Measurements from ENCODE around the gene LCN15. TPM values are rescaled to one million over a fixed set of nuclear protein-coding genes. Genes with fewer than 3 reads are reported as not detected.
A peak's percentile ranks its signal among the peaks of the same experiment; 100 is the strongest.
"Not testable (repeated sequence)": the region's sequence is repeated elsewhere in the genome, so short reads cannot be mapped to it uniquely, and the experiment has no call there.

Gene LCN15
- total RNA-seq, 1 experiment from 2014 or later = not detected

DNA sequence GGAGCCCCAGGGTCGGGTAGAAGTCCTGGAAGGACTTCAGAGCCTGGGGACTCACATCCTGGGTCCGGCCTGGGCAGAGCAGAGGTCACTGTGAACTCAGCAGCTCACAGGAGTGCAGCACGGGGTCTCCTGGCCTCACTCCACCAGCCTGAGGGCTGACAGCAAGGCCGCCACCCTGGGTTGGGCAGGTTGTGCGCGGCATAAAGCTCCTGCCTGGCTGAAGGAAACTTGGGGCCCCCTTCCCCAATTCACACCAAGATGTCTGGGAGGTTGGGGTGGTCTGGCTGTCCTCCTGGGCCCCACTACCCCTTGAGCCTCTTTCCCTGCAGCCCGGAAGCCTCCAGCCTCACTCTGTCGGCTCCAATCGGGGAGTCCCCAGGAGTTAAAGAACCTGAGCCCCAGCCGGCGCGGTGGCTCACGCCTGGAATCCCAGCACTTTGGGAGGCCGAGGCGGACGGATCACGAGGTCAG is 2.1 kb downstream of the LCN15 start:
- DNase-seq = no peak
- TF ChIP-seq, protein P1, sequence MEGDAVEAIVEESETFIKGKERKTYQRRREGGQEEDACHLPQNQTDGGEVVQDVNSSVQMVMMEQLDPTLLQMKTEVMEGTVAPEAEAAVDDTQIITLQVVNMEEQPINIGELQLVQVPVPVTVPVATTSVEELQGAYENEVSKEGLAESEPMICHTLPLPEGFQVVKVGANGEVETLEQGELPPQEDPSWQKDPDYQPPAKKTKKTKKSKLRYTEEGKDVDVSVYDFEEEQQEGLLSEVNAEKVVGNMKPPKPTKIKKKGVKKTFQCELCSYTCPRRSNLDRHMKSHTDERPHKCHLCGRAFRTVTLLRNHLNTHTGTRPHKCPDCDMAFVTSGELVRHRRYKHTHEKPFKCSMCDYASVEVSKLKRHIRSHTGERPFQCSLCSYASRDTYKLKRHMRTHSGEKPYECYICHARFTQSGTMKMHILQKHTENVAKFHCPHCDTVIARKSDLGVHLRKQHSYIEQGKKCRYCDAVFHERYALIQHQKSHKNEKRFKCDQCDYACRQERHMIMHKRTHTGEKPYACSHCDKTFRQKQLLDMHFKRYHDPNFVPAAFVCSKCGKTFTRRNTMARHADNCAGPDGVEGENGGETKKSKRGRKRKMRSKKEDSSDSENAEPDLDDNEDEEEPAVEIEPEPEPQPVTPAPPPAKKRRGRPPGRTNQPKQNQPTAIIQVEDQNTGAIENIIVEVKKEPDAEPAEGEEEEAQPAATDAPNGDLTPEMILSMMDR (conservative IDR thresholded peaks at IDR 0.05; ENCODE audit: low read depth, low read length) = no peak
- TF ChIP-seq EZH2phosphoT487 (IDR thresholded peaks at IDR 0.05; ENCODE audit: borderline replicate concordance, low read length) = no peak
- TF ChIP-seq EZH2 (IDR thresholded peaks at IDR 0.05; ENCODE audit: low read length, unreplicated experiment) = no peak
- Histone ChIP-seq H3K79me2 (ENCODE audit: low read length) (no peaks in the 10 kb centered on the region), H3K36me3 (ENCODE audit: low read depth, low read length) (no peaks in the 10 kb centered on the region), H3K9ac (ENCODE audit: low read length) (no peak overlapping the region), H3K27me3 (ENCODE audit: low read length) (no peaks in the 10 kb centered on the region), H3K4me1 (ENCODE audit: insufficient read depth, low read length) (peaks cover 3% of the 10 kb centered on the region; the same call in 1 of the 2 replicates), H3K9me3 (ENCODE audit: low read length) (no peaks in the 10 kb centered on the region), H3K4me2 (ENCODE audit: low read length) (no peak overlapping the region), H2AFZ (ENCODE audit: low read length) (no peak overlapping the region), H3K4me3 (ENCODE audit: low read length) (no peak overlapping the region), H4K20me1 (ENCODE audit: low read length) (no peaks in the 10 kb centered on the region), H3F3A (ENCODE audit: low read length, unreplicated experiment) (no peaks in the 10 kb centered on the region), H3K9me2 (replicated peaks; ENCODE audit: low read length) (no peaks in the 10 kb centered on the region), H3K27ac (ENCODE audit: low read length) (no peak overlapping the region)
- ChIA-PET POLR2A (ENCODE audit: unreplicated experiment) (no interaction called here), CTCF (no interaction called here)
- intact Hi-C loops (cut with micrococcal nuclease) = no loop called here
- no peak for ATAC-seq
- BruUV-seq (replicated peaks) = no TSS peak

DNA sequence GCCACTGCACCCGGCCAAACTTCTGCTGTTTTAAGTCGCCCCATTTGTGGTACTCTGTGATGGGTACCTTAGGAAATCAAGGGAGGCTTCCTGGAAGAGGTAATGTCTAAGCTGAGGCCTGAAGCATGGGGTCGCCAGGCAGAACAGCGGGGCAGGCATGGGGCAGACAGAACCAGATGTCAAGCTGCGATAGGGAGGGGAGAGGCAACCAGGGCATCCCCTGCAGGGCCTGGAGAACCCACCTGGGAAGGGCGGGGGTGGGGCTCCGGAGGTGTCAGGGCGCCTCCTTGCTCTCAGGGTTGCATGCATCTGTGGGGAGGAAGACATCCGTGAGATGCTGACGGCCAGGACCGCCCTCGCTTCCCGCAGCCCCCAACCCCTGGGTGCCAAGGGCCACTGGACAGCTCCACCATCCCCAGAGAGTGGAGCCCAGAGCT is 2.8 kb downstream of the LCN15 start:
- no peak for TF ChIP-seq EZH2 (IDR thresholded peaks at IDR 0.05; ENCODE audit: low read length, unreplicated experiment)
- no peaks in the 10 kb centered on the region for H3K79me2 ChIP-seq (ENCODE audit: low read length)
- no peaks in the 10 kb centered on the region for H3K9me2 ChIP-seq (replicated peaks; ENCODE audit: low read length)
- no peak overlapping the region for H2AFZ ChIP-seq (ENCODE audit: low read length)
- H3K4me1 ChIP-seq (ENCODE audit: insufficient read depth, low read length) = no peaks in the 10 kb centered on the region
- no peak overlapping the region for H3K4me3 ChIP-seq (ENCODE audit: low read length)
- H3K9ac ChIP-seq (ENCODE audit: low read length) = no peak overlapping the region
- DNase-seq (no peak), ATAC-seq (no peak)
- no peaks in the 10 kb centered on the region for H3F3A ChIP-seq (ENCODE audit: low read length, unreplicated experiment)
- intact Hi-C loops (cut with micrococcal nuclease) = no loop called here
- POLR2A ChIA-PET (ENCODE audit: unreplicated experiment) = interaction anchor here (0.6 kb wide), 1 partner anchor 293 kb away, joined by 3 read pairs; no protein-coding TSS in a partner anchor
- H3K27me3 ChIP-seq (ENCODE audit: low read length) = no peaks in the 10 kb centered on the region
- BruUV-seq (replicated peaks) = no TSS peak
- CTCF ChIA-PET = interaction anchor here (0.6 to 0.8 kb wide), 2 partner anchors 16 to 267 kb away, joined by 3 to 6 read pairs; no protein-coding TSS in a partner anchor
- H3K36me3 ChIP-seq (ENCODE audit: low read depth, low read length) = no peaks in the 10 kb centered on the region
- no peak overlapping the region for H3K4me2 ChIP-seq (ENCODE audit: low read length)
- H3K9me3 ChIP-seq (ENCODE audit: low read length) = no peaks in the 10 kb centered on the region
- H3K27ac ChIP-seq (ENCODE audit: low read length) = no peak overlapping the region
- H4K20me1 ChIP-seq (ENCODE audit: low read length) = no peaks in the 10 kb centered on the region

DNA sequence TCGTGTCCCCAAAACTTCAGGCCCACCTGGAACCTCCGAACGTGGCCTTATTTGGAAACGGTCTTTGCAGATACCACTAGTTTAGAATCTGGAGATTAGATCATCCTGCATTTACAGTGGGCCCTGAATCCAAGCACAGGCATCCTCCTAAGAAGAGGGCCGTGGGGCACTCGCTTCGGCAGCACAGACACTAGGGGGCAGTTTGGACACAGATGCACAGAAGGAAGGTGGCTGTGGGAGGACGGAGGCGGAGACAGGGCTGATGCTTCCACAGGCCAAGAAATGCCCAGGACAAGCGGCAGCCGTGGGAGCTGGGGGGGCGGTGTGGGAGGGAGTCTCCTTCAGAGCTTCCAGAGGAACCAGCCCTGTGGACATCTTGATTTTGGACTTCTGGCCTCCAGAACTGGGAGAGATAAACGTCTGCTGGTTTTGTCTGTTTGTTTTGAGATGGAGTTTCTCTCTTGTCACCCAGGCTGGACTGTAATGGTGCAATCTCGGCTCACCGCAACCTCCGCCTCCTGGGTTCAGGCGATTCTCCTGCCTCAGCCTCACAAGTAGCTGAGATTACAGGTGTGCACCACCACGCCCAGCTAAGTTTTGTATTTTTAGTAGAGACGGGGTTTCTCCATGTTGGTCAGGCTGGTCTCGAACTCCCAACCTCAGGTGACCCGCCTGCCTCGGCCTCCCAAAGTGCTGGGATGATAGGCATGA is 3.3 kb downstream of the LCN15 start:
- H3K4me1 ChIP-seq (ENCODE audit: insufficient read depth, low read length); H3F3A ChIP-seq (ENCODE audit: low read length, unreplicated experiment); H3K36me3 ChIP-seq (ENCODE audit: low read depth, low read length); H3K27ac ChIP-seq (ENCODE audit: low read length); H3K4me3 ChIP-seq (ENCODE audit: low read length); BruUV-seq (replicated peaks); H3K27me3 ChIP-seq (ENCODE audit: low read length); H3K9ac ChIP-seq (ENCODE audit: low read length); intact Hi-C loops (cut with micrococcal nuclease); H3K9me2 ChIP-seq (replicated peaks; ENCODE audit: low read length); H3K79me2 ChIP-seq (ENCODE audit: low read length); H3K9me3 ChIP-seq (ENCODE audit: low read length); H4K20me1 ChIP-seq (ENCODE audit: low read length): not testable (repeated sequence)
- CTCF ChIA-PET = interaction anchor here (0.6 to 0.8 kb wide), 2 partner anchors 17 to 268 kb away, joined by 3 to 6 read pairs; no protein-coding TSS in a partner anchor
- peak overlapping the region; percentile 71; the same call in 1 of the 2 replicates for H2AFZ ChIP-seq (ENCODE audit: low read length)
- peak overlapping the region; percentile 44; the same call in 1 of the 2 replicates for H3K4me2 ChIP-seq (ENCODE audit: low read length)
- POLR2A ChIA-PET (ENCODE audit: unreplicated experiment) = interaction anchor here (0.6 kb wide), 1 partner anchor 294 kb away, joined by 3 read pairs; no protein-coding TSS in a partner anchor
- ATAC-seq (peak; percentile 90), DNase-seq (peak; percentile 61)
- TF ChIP-seq, protein P1 (conservative IDR thresholded peaks at IDR 0.05; ENCODE audit: low read depth, low read length) = peak; percentile 59

Data from PC-3 (cell line).